Measurements from ENCODE around the gene TRIM13. TPM values are rescaled to one million over a fixed set of nuclear protein-coding genes. Genes with fewer than 3 reads are reported as not detected.

The TRIM13 gene
- polyA plus RNA-seq, 1 experiment = 33.3 TPM

DNA sequence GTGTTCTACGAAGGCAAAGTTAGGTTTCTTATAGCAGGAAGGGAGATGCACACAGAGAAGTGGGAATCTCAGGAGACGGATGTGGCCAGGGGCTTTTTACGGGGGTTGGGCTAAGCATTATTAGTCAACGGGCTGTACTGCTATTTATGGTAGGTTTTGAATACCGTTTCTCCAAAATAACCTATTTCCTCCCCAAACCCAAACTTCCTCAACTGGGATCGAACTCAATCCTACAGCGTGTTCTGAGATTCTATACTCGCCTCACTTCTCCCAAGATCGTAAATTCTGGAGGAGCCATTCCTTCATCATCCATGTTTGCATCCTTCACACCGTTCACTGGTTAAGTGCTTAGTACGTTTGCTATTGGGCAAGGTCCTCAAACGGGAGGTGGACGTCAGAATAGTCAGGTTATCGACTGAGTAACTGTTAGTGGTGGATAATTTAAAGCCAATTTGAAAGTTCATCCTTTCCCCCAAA lies 1.2 kb upstream of the TRIM13 start:
- CTCF ChIA-PET = interaction anchor here (2.0 to 2.7 kb wide), 3 partner anchors 8 to 59 kb away, joined by 7 to 11 read pairs (median 9); partner anchors contain the start of gene SPRYD7
- no peak for DNase-seq (ENCODE audit: low read depth, low spot score)
- POLR2A ChIA-PET = interaction anchor here (0.7 to 2.4 kb wide), 3 partner anchors 59 to 204 kb away, joined by 3 to 12 read pairs (median 4); partner anchors contain the start of genes KPNA3 and SPRYD7

DNA sequence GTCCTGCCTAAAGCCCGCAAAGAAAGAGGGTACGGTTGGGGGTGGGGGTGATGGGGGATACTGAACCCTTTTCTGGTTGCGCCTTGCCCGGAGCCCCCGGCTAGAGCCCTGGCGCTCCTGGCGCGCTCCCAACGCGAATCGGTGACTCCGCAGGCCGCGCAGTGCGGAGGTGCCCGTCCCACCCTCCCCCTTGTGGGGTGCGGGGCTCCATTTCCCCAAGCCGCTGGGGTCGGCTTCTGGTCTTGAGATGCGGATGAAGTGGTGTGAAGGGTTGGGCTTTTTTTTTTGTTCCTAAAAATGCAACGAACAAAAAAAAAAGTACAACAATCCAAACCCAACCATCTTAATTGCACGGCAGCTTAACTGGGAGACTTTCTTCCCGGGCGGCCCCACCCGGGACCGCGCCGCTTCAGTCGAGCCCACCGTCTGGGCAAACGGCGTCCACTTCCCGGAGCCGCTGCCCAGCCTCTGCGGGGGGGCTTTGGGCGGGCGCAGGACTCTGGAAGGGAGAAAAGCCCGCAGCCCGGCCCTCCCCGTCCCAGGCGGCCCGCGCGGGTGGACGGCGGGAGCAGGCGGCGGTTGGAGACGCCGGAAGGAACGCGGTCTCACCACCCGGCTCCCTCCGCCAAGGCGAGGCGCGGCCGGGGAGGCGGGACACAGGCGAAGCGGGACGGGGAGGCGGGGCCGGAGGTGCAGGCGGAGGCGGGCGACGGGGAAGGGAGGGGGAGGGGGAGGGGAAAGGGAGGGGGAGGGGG lies 504 bp upstream of the TRIM13 start:
- ChIA-PET CTCF (interaction anchor here (0.6 to 3.3 kb wide), 20 partner anchors 8 to 1073 kb away, joined by 3 to 36 read pairs (median 7); partner anchors contain the start of gene SPRYD7), POLR2A (interaction anchor here (0.7 to 2.4 kb wide), 7 partner anchors 20 to 204 kb away, joined by 3 to 24 read pairs (median 5); partner anchors contain the start of genes KPNA3 and SPRYD7)
- H3K9me3 ChIP-seq (ENCODE audit: control insufficient read depth, insufficient read depth, low read length) = no peaks in the 10 kb centered on the region
- peak overlapping the region; percentile 76 for H3K27ac ChIP-seq (ENCODE audit: low read depth, low read length)
- H3K27me3 ChIP-seq (ENCODE audit: control insufficient read depth, insufficient read depth, low read length) = no peaks in the 10 kb centered on the region
- peak overlapping the region; percentile 65 for H3K4me3 ChIP-seq (ENCODE audit: low read depth, low read length)
- TF ChIP-seq, protein P1, sequence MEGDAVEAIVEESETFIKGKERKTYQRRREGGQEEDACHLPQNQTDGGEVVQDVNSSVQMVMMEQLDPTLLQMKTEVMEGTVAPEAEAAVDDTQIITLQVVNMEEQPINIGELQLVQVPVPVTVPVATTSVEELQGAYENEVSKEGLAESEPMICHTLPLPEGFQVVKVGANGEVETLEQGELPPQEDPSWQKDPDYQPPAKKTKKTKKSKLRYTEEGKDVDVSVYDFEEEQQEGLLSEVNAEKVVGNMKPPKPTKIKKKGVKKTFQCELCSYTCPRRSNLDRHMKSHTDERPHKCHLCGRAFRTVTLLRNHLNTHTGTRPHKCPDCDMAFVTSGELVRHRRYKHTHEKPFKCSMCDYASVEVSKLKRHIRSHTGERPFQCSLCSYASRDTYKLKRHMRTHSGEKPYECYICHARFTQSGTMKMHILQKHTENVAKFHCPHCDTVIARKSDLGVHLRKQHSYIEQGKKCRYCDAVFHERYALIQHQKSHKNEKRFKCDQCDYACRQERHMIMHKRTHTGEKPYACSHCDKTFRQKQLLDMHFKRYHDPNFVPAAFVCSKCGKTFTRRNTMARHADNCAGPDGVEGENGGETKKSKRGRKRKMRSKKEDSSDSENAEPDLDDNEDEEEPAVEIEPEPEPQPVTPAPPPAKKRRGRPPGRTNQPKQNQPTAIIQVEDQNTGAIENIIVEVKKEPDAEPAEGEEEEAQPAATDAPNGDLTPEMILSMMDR (IDR thresholded peaks at IDR 0.05; ENCODE audit: low read depth, low read length) = no peak
- DNase-seq (ENCODE audit: low read depth, low spot score) = peak; percentile 78

More for the DNA sequence above, 1.2 kb upstream of the TRIM13 start:
- H3K27ac ChIP-seq (ENCODE audit: low read depth, low read length) = peak overlapping the region; percentile 76
- H3K27me3 ChIP-seq (ENCODE audit: control insufficient read depth, insufficient read depth, low read length) = no peaks in the 10 kb centered on the region
- TF ChIP-seq, protein P1 (IDR thresholded peaks at IDR 0.05; ENCODE audit: low read depth, low read length) = no peak
- peak overlapping the region; percentile 65 for H3K4me3 ChIP-seq (ENCODE audit: low read depth, low read length)
- no peaks in the 10 kb centered on the region for H3K9me3 ChIP-seq (ENCODE audit: control insufficient read depth, insufficient read depth, low read length)

DNA sequence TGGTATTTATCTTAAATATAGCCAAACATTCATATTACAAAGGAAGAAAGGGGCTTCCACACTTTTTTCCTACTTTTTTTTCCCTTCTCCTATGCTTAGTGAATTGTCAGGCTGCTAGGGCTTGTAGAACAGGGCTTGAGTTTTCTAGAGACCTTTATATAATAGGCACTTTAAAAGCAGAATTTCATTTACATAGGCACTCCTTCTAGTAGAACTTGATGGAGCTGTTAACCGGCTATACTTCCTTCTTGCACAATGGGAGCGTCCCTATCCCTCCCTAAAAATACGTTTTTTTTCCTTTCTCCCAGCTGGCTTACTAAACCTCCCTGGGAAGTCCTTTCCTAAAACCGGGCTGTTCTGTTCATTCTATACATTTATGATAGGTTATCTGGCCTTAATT lies 1.1 kb downstream of the TRIM13 start:
- DNase-seq (ENCODE audit: low read depth, low spot score) = no peak
- ChIA-PET CTCF (interaction anchor here (0.6 to 3.3 kb wide), 38 partner anchors 8 to 914 kb away, joined by 3 to 36 read pairs (median 5); partner anchors contain the start of gene SPRYD7), POLR2A (interaction anchor here (0.6 to 2.4 kb wide), 14 partner anchors 16 to 545 kb away, joined by 3 to 24 read pairs (median 5); partner anchors contain the start of gene SPRYD7)

DNA sequence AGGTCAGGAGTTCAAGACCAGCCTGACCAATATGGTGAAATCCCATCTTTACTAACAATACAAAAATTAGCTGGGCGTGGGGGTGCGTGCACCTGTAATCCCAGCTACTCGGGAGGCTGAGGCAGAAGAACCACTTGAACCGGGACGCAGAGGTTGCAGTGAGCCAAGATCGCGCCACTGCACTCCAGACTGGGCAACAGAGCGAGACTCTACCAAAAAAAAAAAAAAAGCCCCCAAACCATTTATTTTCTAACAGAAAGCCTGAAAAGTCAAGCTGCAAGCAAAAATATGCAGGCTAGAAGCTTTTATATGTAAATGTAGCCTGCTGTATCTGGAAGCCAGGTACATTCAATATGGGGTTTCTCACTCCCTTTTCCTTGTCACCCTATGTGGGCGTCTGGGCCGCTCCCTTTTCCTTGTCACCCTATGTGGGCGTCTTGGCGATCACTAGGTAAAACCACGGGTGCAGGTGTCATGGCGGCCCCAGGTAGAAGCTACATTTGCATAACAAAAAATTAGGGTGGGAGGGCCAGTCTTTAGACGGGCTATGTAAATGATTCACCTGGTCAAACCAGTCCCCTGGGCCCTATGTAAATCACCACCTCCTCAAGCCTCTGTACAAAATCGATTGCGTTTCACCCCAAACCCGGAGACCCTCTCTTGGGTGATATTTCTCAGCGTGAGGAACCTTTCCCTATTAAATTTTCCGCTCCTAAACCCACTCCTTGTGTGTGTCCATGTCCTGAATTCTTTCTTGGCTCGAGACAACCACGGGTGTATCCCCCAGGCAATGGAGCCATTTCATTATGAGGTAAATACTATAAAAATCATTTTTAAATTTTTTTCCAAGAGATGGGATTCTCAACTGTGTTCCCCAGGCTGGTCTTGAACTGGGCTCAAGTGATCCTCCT lies 2.1 kb downstream of the TRIM13 start:
- no peaks in the 10 kb centered on the region for H3K27me3 ChIP-seq (ENCODE audit: control insufficient read depth, insufficient read depth, low read length)
- H3K27ac ChIP-seq (ENCODE audit: low read depth, low read length) = no peak overlapping the region
- ChIA-PET CTCF (interaction anchor here (0.8 to 3.3 kb wide), 6 partner anchors 22 to 801 kb away, joined by 3 to 36 read pairs (median 7); no protein-coding TSS in a partner anchor), POLR2A (interaction anchor here (0.6 kb wide), 1 partner anchor 67 kb away, joined by 3 read pairs; no protein-coding TSS in a partner anchor)
- TF ChIP-seq, protein P1 (IDR thresholded peaks at IDR 0.05; ENCODE audit: low read depth, low read length) = no peak
- DNase-seq (ENCODE audit: low read depth, low spot score) = no peak
- H3K9me3 ChIP-seq (ENCODE audit: control insufficient read depth, insufficient read depth, low read length) = no peaks in the 10 kb centered on the region
- peak overlapping the region; percentile 83 for H3K4me3 ChIP-seq (ENCODE audit: low read depth, low read length)

More for the DNA sequence above, 1.1 kb downstream of the TRIM13 start:
- Histone ChIP-seq H3K27ac (ENCODE audit: low read depth, low read length) (no peak overlapping the region), H3K9me3 (ENCODE audit: control insufficient read depth, insufficient read depth, low read length) (no peaks in the 10 kb centered on the region), H3K4me3 (ENCODE audit: low read depth, low read length) (peak overlapping the region; percentile 83), H3K27me3 (ENCODE audit: control insufficient read depth, insufficient read depth, low read length) (no peaks in the 10 kb centered on the region)
- TF ChIP-seq, protein P1 (IDR thresholded peaks at IDR 0.05; ENCODE audit: low read depth, low read length) = no peak

Measured in AG04450 (cell line).